GM12891 (cell line): Measurements from ENCODE around the gene KLK8. TPM values are rescaled to one million over a fixed set of nuclear protein-coding genes. Genes with fewer than 3 reads are reported as not detected.

Source experiments
- DNase-seq: peaks from one replicate; pipeline ENCODE4 v3.0.0; 2011; ENCODE audit warnings: low spot score; ENCODE audit not compliant: insufficient read length
- FAIRE-seq: peaks from 2 replicates; lab custom pipeline; 2011; peaks lifted over from hg19 to GRCh38; lab: Jason Lieb, UNC
- PAX5 ChIP-seq: IDR thresholded peaks from 2 replicates; pipeline ENCODE4 v1.6.1; 2011; ENCODE audit warnings: low read length, moderate library complexity, mild to moderate bottlenecking; ENCODE audit not compliant: insufficient read depth, severe bottlenecking
- POLR2A ChIP-seq: IDR thresholded peaks from 2 replicates; pipeline ENCODE4 v1.6.1; 2011; ENCODE audit warnings: low read depth, low read length, control low read depth
- POLR2AphosphoS5 ChIP-seq: IDR thresholded peaks from 2 replicates; pipeline ENCODE4 v1.6.1; 2011; ENCODE audit warnings: low read depth, low read length, control low read depth
- POU2F2 ChIP-seq: IDR thresholded peaks from 2 replicates; pipeline ENCODE4 v1.6.1; 2011; ENCODE audit warnings: low read depth, mild to moderate bottlenecking, control low read depth, low read length, moderate library complexity
- SPI1 ChIP-seq: IDR thresholded peaks from 2 replicates; pipeline ENCODE4 v1.6.1; 2011; ENCODE audit warnings: low read depth, low read length, control low read depth
- TAF1 ChIP-seq: IDR thresholded peaks from 2 replicates; pipeline ENCODE4 v1.6.1; 2011; ENCODE audit warnings: low read depth, low read length, control low read depth
- polyA plus RNA-seq: library from polyadenylated mRNA; unstranded; fragments of >200 nt; gene quantifications from one replicate; pipeline ENCODE4 v1.2.1, GENCODE V29; 2012; ENCODE audit warnings: low read depth, missing spikeins, inconsistent platforms; ENCODE audit not compliant: missing spikeins

KLK8 gene
- polyA plus RNA-seq = not detected

GRCh38 chr19:51001515-51001914, at the start of gene KLK8:
Gene KLK8 (minus strand): TSS chr19:51001604. CDS start chr19:51001167, 437 bp downstream.
- DNase-seq = no peak
- FAIRE-seq = no peak
- TF ChIP-seq TAF1 = no peak
- TF ChIP-seq PAX5 = no peak
- no peak for TF ChIP-seq POLR2AphosphoS5
- no peak for TF ChIP-seq POLR2A
- no peak for TF ChIP-seq POU2F2
- no peak for TF ChIP-seq SPI1

GRCh38 chr19:51047031-51047335, 45.6 kb upstream of the KLK8 start:
- no peak for DNase-seq
- no peak for FAIRE-seq
- TF ChIP-seq PAX5 (no peak), POLR2A (no peak), POLR2AphosphoS5 (no peak), TAF1 (no peak), POU2F2 (no peak), SPI1 (no peak)

DNA sequence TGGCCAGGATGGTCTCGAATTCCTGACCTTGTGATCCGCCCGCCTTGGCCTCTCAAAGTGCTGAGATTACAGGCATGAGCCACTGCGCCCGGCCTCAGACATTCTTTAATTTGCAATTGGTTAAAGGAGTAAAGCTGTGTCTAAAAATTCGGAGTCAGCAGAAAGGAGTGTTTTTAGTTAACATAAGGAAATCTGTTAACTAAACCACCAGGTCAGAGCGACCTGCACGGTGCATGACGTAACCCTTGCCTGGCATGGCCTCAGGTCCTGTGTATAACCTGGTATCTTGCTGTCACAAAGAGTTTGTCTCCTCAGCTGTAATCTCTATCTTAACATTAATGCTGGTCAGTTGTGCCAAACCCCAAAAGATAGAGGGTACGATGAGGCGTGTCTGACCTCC, 42.9 kb upstream of the KLK8 start:
- FAIRE-seq = no peak
- TF ChIP-seq PAX5 = no peak
- TF ChIP-seq POLR2A = no peak
- no peak for TF ChIP-seq SPI1
- TF ChIP-seq POU2F2 = no peak
- TF ChIP-seq TAF1 = no peak
- TF ChIP-seq POLR2AphosphoS5 = no peak
- DNase-seq = no peak

DNA sequence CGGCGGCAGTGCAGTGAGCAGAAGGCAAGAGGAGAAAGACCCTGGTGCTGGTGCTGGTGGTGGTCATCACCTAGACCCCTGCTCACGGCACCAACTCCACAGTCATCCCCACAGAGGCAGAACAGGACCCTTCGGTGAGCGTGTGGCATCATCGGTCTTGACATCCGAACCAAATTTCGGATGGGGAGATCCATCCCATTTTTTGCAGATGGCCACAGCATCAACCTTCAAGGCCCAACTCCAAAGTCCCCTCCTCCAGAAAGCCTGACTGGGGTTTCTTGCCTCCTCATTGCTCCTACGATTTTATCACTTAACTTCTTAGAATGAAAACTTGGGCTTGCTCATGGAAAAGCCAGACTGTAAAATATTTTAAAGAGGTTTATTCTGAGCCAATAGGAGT, 42.1 kb upstream of the KLK8 start:
- no peak for FAIRE-seq
- no peak for DNase-seq
- TF ChIP-seq POU2F2 (no peak), POLR2A (no peak), TAF1 (no peak), SPI1 (no peak), POLR2AphosphoS5 (no peak), PAX5 (no peak)

DNA sequence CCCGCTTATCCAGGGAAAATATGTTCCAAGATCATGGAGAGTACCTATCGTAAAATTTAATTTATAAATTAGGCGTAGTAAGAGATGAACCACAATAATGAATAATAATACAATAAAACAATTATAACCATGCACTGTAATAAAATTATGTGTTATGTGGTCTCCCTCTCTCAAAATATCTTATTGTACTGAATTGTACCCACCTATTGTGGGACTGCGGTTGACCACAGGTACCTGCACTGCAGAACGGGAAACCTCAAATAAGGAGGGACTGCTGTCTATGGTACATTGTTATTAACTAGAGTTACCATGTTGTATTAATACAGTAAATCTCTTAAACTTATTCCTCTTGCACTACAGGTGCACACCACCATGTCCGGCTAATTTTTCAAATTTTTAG, 38.7 kb upstream of the KLK8 start:
- TF ChIP-seq TAF1 (no peak), PAX5 (no peak), POLR2AphosphoS5 (no peak), POLR2A (no peak), POU2F2 (no peak), SPI1 (no peak)
- no peak for DNase-seq
- FAIRE-seq = no peak

GRCh38 chr19:51036519-51036918, 35.1 kb upstream of the KLK8 start:
- TF ChIP-seq POLR2AphosphoS5 (no peak), SPI1 (no peak), TAF1 (no peak), POU2F2 (no peak), POLR2A (no peak)
- FAIRE-seq (no peak), DNase-seq (no peak)

GRCh38 chr19:51034704-51035103, 33.3 kb upstream of the KLK8 start, which contains the start of gene KLK12:
Gene KLK12 (minus strand): TSS chr19:51035002. CDS start chr19:51034621, 381 bp downstream.
- TF ChIP-seq POU2F2 = no peak
- TF ChIP-seq POLR2AphosphoS5 = no peak
- TF ChIP-seq SPI1 = no peak
- no peak for TF ChIP-seq POLR2A
- TF ChIP-seq TAF1 = no peak
- no peak for FAIRE-seq
- DNase-seq = no peak

GRCh38 chr19:51031880-51032225, 30.4 kb upstream of the KLK8 start:
- FAIRE-seq (no peak), DNase-seq (no peak)
- TF ChIP-seq SPI1 (no peak), POLR2A (no peak), TAF1 (no peak), PAX5 (no peak), POLR2AphosphoS5 (no peak), POU2F2 (no peak)

GRCh38 chr19:51031220-51031879, 29.9 kb upstream of the KLK8 start:
- TF ChIP-seq SPI1 (no peak), PAX5 (no peak)
- DNase-seq (no peak), FAIRE-seq (no peak)

- no peak for DNase-seq
- no peak for FAIRE-seq
- TF ChIP-seq POU2F2 = no peak
- no peak for TF ChIP-seq POLR2A
- no peak for TF ChIP-seq SPI1
- no peak for TF ChIP-seq TAF1
- TF ChIP-seq POLR2AphosphoS5 = no peak
- no peak for TF ChIP-seq PAX5
Measured at GRCh38 chr19:51030631-51031030, 29.2 kb upstream of the KLK8 start.
